H1 (cell line): Measurements from ENCODE around the gene TRIM56. TPM values are rescaled to one million over a fixed set of nuclear protein-coding genes. Genes with fewer than 3 reads are reported as not detected.

Experiments used
- CTCF ChIA-PET: fragments of 300-600 bp; sonication (Branson Sonifier 250); formaldehyde crosslinking; loops from one replicate; lab custom pipeline; 2021; ENCODE audit not compliant: partially characterized antibody; lab: Charles Lee
- POLR2A ChIA-PET: fragments of 300-600 bp; sonication (Branson Sonifier 250); formaldehyde crosslinking; loops from one replicate; lab custom pipeline; 2021; ENCODE audit warnings: inconsistent platforms; ENCODE audit not compliant: partially characterized antibody; lab: Charles Lee
- DNase-seq, 2 experiments: peaks; one replicate each; pipeline versions ENCODE4 v3.0.0 to v3.0.0-alpha.2; 2010 to 2022; ENCODE audit warnings: low spot score in 2 of 2, low read depth in 1 of 2, mixed read lengths in 1 of 2
- FAIRE-seq: peaks from 2 replicates; lab custom pipeline; 2011; peaks lifted over from hg19 to GRCh38; lab: Jason Lieb, UNC
- H2AFZ ChIP-seq: 2 replicates; pipeline ENCODE4 v1.8.1; 2012; ENCODE audit warnings: low read length, inconsistent platforms
- H2AK5ac ChIP-seq: 2 replicates; pipeline ENCODE4 v1.6.1; 2013; ENCODE audit warnings: low read depth, low read length
- H2BK120ac ChIP-seq: replicated peaks from 2 replicates; pipeline ENCODE3; 2013; ENCODE audit warnings: low read depth, low read length, inconsistent platforms
- H2BK12ac ChIP-seq: 2 replicates; pipeline ENCODE4 v1.6.1; 2013; ENCODE audit warnings: low read depth, low read length
- H2BK15ac ChIP-seq: 2 replicates; pipeline ENCODE4 v1.6.1; 2013; ENCODE audit warnings: low read length
- H2BK20ac ChIP-seq: 2 replicates; pipeline ENCODE4 v1.6.1; 2013; ENCODE audit warnings: low read length
- H2BK5ac ChIP-seq: 2 replicates; pipeline ENCODE4 v1.6.1; 2013; ENCODE audit warnings: low read depth, low read length
- H3K14ac ChIP-seq: 2 replicates; pipeline ENCODE4 v1.6.1; 2013; ENCODE audit warnings: inconsistent platforms; ENCODE audit not compliant: insufficient read length
- H3K18ac ChIP-seq: 2 replicates; pipeline ENCODE4 v1.6.1; 2013; ENCODE audit warnings: low read length; ENCODE audit errors: extremely low read depth
- H3K23ac ChIP-seq: 2 replicates; pipeline ENCODE4 v1.6.1; 2013; ENCODE audit warnings: inconsistent platforms; ENCODE audit not compliant: insufficient read length
- H3K23me2 ChIP-seq: 2 replicates; pipeline ENCODE4 v1.6.1; 2013; ENCODE audit warnings: low read depth, low read length
- H3K27ac ChIP-seq: 2 replicates; pipeline ENCODE4 v1.6.1; 2011; ENCODE audit warnings: low read depth, low read length, inconsistent platforms
- H3K27me3 ChIP-seq, 4 experiments: replicated peaks in 1 of 4; 1 replicate in 1 of 4; 2 replicates in 3 of 4; pipeline versions ENCODE4 v1.6.1 to v1.8.1; 2011 to 2013; ENCODE audit warnings: low read length in 3 of 4, mild to moderate bottlenecking in 3 of 4, inconsistent platforms in 2 of 4, mixed read lengths in 2 of 4, moderate library complexity in 1 of 4; ENCODE audit not compliant: control insufficient read depth in 3 of 4, insufficient read depth in 3 of 4; ENCODE audit errors: extremely low read depth in 1 of 4
- H3K36me3 ChIP-seq, 4 experiments: 2 replicates each; pipeline versions ENCODE4 v1.6.1 to v1.8.1; 2011 to 2013; ENCODE audit warnings: mild to moderate bottlenecking in 4 of 4, low read length in 3 of 4, moderate library complexity in 2 of 4, control low read depth in 1 of 4, inconsistent platforms in 1 of 4; ENCODE audit not compliant: insufficient read depth in 4 of 4, control insufficient read depth in 2 of 4
- H3K4ac ChIP-seq: replicated peaks from 2 replicates; pipeline ENCODE3; 2013; ENCODE audit warnings: low read length, low read depth, mixed read lengths, inconsistent platforms; ENCODE audit not compliant: insufficient read length
- H3K4me1 ChIP-seq, 4 experiments: replicated peaks in 1 of 4; 1 replicate in 1 of 4; 2 replicates in 3 of 4; pipeline versions ENCODE4 v1.6.1 to v1.8.1; 2011 to 2013; ENCODE audit warnings: low read length in 3 of 4, inconsistent platforms in 2 of 4, mixed read lengths in 1 of 4; ENCODE audit not compliant: insufficient read depth in 4 of 4, control insufficient read depth in 3 of 4
- H3K4me2 ChIP-seq, 2 experiments: 2 replicates each; pipeline versions ENCODE4 v1.6.1 to v1.8.1; 2011 to 2013; ENCODE audit warnings: low read depth in 2 of 2, low read length in 2 of 2, control low read depth in 1 of 2, inconsistent platforms in 1 of 2, mild to moderate bottlenecking in 1 of 2; ENCODE audit not compliant: insufficient read depth in 1 of 2
- H3K4me3 ChIP-seq, 4 experiments: fragments of 200-600, 300-600 bp in 1 of 4; sonication (generic), shearing (Covaris generic), sonication (Bioruptor Twin) in 1 of 4; 2 replicates each; pipeline versions ENCODE4 v1.5.1 to v1.8.1; 2011 to 2016; ENCODE audit warnings: low read length in 4 of 4, low read depth in 3 of 4, control low read depth in 2 of 4, inconsistent platforms in 2 of 4, mild to moderate bottlenecking in 2 of 4, mixed read lengths in 1 of 4, moderate library complexity in 1 of 4; ENCODE audit not compliant: insufficient read depth in 2 of 4; ENCODE audit errors: extremely low read depth in 1 of 4
- H3K56ac ChIP-seq: replicated peaks from 2 replicates; pipeline ENCODE3; 2013; ENCODE audit warnings: low read depth, mild to moderate bottlenecking, mixed read lengths, low read length, inconsistent platforms; ENCODE audit not compliant: insufficient read length
- H3K79me1 ChIP-seq: 2 replicates; pipeline ENCODE4 v1.6.1; 2013; ENCODE audit warnings: low read depth, low read length, control low read depth
- H3K79me2 ChIP-seq, 2 experiments: 2 replicates each; pipeline versions ENCODE4 v1.6.1 to v1.8.1; 2012 to 2013; ENCODE audit warnings: low read length in 2 of 2, mild to moderate bottlenecking in 2 of 2, inconsistent platforms in 1 of 2; ENCODE audit not compliant: insufficient read depth in 2 of 2, control insufficient read depth in 1 of 2
- H3K9ac ChIP-seq, 4 experiments: replicated peaks in 1 of 4; 1 replicate in 1 of 4; 2 replicates in 3 of 4; pipeline versions ENCODE4 v1.6.1 to v1.8.1; 2011 to 2013; ENCODE audit warnings: low read depth in 3 of 4, low read length in 3 of 4, control low read depth in 2 of 4, mild to moderate bottlenecking in 2 of 4, moderate library complexity in 2 of 4, inconsistent platforms in 1 of 4; ENCODE audit errors: extremely low read depth in 1 of 4
- H3K9me3 ChIP-seq, 2 experiments: 2 replicates each; pipeline versions ENCODE4 v1.6.1 to v1.8.1; 2012 to 2013; ENCODE audit warnings: mild to moderate bottlenecking in 2 of 2, moderate library complexity in 2 of 2, control low read depth in 1 of 2, inconsistent platforms in 1 of 2, low read depth in 1 of 2, low read length in 1 of 2, mixed read lengths in 1 of 2; ENCODE audit not compliant: insufficient read depth in 2 of 2
- H4K20me1 ChIP-seq, 2 experiments: replicated peaks in 1 of 2; 2 replicates each; pipeline versions ENCODE3 to v1.8.1; 2011 to 2013; ENCODE audit warnings: inconsistent platforms in 2 of 2, low read length in 2 of 2, mild to moderate bottlenecking in 1 of 2; ENCODE audit not compliant: insufficient read depth in 2 of 2, control insufficient read depth in 1 of 2
- H4K5ac ChIP-seq: 2 replicates; pipeline ENCODE4 v1.6.1; 2013; ENCODE audit warnings: low read length, low read depth, mixed read lengths, inconsistent platforms; ENCODE audit not compliant: insufficient read length
- H4K8ac ChIP-seq: 2 replicates; pipeline ENCODE4 v1.8.0; 2013; ENCODE audit warnings: mild to moderate bottlenecking, moderate library complexity, low read length, inconsistent platforms; ENCODE audit not compliant: insufficient read depth; ENCODE audit errors: extremely low read depth
- H4K91ac ChIP-seq: replicated peaks from 2 replicates; pipeline ENCODE3; 2013; ENCODE audit warnings: low read length, mixed read lengths, inconsistent platforms; ENCODE audit not compliant: insufficient read length
- ATF2 ChIP-seq: IDR thresholded peaks from 2 replicates; pipeline ENCODE4 v1.6.1; 2012; ENCODE audit warnings: low read length, inconsistent platforms
- CBX5 ChIP-seq: fragments of 300-800, 300-1000 bp; sonication (generic); IDR thresholded peaks from 2 replicates; pipeline ENCODE4 v1.7.1; 2016; ENCODE audit warnings: antibody characterized with exemption, low read length, low read depth
- CHD1 ChIP-seq: IDR thresholded peaks from 2 replicates; pipeline ENCODE4 v1.6.1; 2012; ENCODE audit warnings: low read depth, low read length, improper control_type of control experiment
- CREB1 ChIP-seq: IDR thresholded peaks from 2 replicates; pipeline ENCODE4 v1.6.1; 2012; ENCODE audit warnings: inconsistent platforms
- FOSL1 ChIP-seq: IDR thresholded peaks from 2 replicates; pipeline ENCODE4 v1.6.1; 2011; ENCODE audit warnings: mild to moderate bottlenecking, low read depth, low read length, moderate library complexity; ENCODE audit not compliant: insufficient read depth
- HDAC6 ChIP-seq: IDR thresholded peaks from one replicate; pipeline ENCODE4 v1.7.1; 2012; ENCODE audit warnings: low read depth, mild to moderate bottlenecking, inconsistent platforms, low read length, moderate library complexity
- PHF8 ChIP-seq: fragments of 200-600 bp; sonication (generic); conservative IDR thresholded peaks from 2 replicates; pipeline ENCODE4 v1.7.1; 2012; ENCODE audit warnings: low read depth, mild to moderate bottlenecking, inconsistent platforms, low read length, moderate library complexity
- RNF2 ChIP-seq: fragments of 200-900, 300-1000 bp; sonication (generic); IDR thresholded peaks from 2 replicates; pipeline ENCODE4 v1.7.1; 2016; ENCODE audit warnings: borderline replicate concordance, low read depth, mild to moderate bottlenecking, antibody characterized with exemption, low read length; ENCODE audit not compliant: poor library complexity, severe bottlenecking; ENCODE audit errors: missing control alignments
- SIN3A ChIP-seq, 2 experiments: IDR thresholded peaks in 1 of 2; conservative IDR thresholded peaks in 1 of 2; 2 replicates each; pipeline ENCODE4 v1.6.1; 2011 to 2012; ENCODE audit warnings: low read length in 2 of 2, improper control_type of control experiment in 1 of 2, low read depth in 1 of 2, mild to moderate bottlenecking in 1 of 2
- SUZ12 ChIP-seq: fragments of 200-600 bp; sonication (generic); IDR thresholded peaks from 2 replicates; pipeline ENCODE4 v1.6.1; 2012; ENCODE audit warnings: mild to moderate bottlenecking, inconsistent platforms, low read length, moderate library complexity, mixed read lengths
- TCF12 ChIP-seq: IDR thresholded peaks from 2 replicates; pipeline ENCODE4 v1.6.1; 2011; ENCODE audit warnings: low read depth, mild to moderate bottlenecking, low read length
- ZNF274 ChIP-seq: IDR thresholded peaks from 2 replicates; pipeline ENCODE4 v1.7.0; 2012; ENCODE audit warnings: low read length, borderline replicate concordance; ENCODE audit errors: extremely low read depth
- WGBS, 2 experiments: shearing (Covaris generic) in 1 of 2; methylation state at CpG; one replicate each; pipeline versions ENCODE4 v1.1.6 to v1.1.7; 2013 to 2015; ENCODE audit warnings: low lambda C conversion rate in 2 of 2, mixed read lengths in 2 of 2, inconsistent platforms in 1 of 2, low coverage in 1 of 2, missing lambda C conversion rate in 1 of 2; ENCODE audit not compliant: insufficient replicate concordance in 2 of 2, insufficient coverage in 1 of 2, insufficient read length in 1 of 2; ENCODE audit errors: extremely low coverage in 1 of 2, missing lambda C conversion rate in 1 of 2; 5-methylcytosine and 5-hydroxymethylcytosine counted together
- polyA plus RNA-seq, 7 experiments: library from polyadenylated mRNA; depleted of rRNA in 3 of 7; stranded (reverse) in 5 of 7; unstranded in 2 of 7; fragments of >200 nt in 5 of 7; fragments of 200-250 nt in 2 of 7; gene quantifications; 1 replicate in 5 of 7; 2 replicates in 1 of 7; 4 replicates in 1 of 7; pipeline versions ENCODE4 v1.2.1 to v1.2.3, GENCODE V29; 2011 to 2013; ENCODE audit warnings: missing spikeins in 2 of 7, mixed read lengths in 2 of 7
- total RNA-seq: library from RNA; stranded (reverse); fragmentation: NEBNext Ultra II Directional; extraction: Animal tissue kit (Norgen Biotek cat#: 25700); gene quantifications from 2 replicates; pipeline ENCODE4 v1.2.1, GENCODE V29; 2021

Gene TRIM56
- total and polyA plus RNA-seq, 2 of the 8 experiments (the other 6 are each of a cell fraction or from before 2014, with no cell fraction given): 2.0 to 17.5 TPM

GRCh38 chr7:101068401-101068800, 16.9 kb upstream of the TRIM56 start:
- H3K9ac ChIP-seq: no peak overlapping the region
- no peaks in the 10 kb centered on the region for H3K79me2 ChIP-seq
- H3K4me3 ChIP-seq: no peak overlapping the region
- no peaks in the 10 kb centered on the region for H3K23me2 ChIP-seq
- no peak overlapping the region for H4K8ac ChIP-seq
- H4K5ac ChIP-seq: no peak overlapping the region
- H3K79me1 ChIP-seq: no peaks in the 10 kb centered on the region
- no peak overlapping the region for H2BK15ac ChIP-seq
- WGBS, 2 experiments: 75% methylated on average over 10 of the region's 10 CpGs; no CpG with 5 or more reads in 1 of the 2 experiments
- no peaks in the 10 kb centered on the region for H3K9me3 ChIP-seq
- H3K18ac ChIP-seq: no peak overlapping the region
- H2BK5ac ChIP-seq: no peak overlapping the region
- no peak overlapping the region for H3K4me2 ChIP-seq
- H3K14ac ChIP-seq: no peak overlapping the region
- no peak overlapping the region; the same call in 1 of the 2 replicates for H2AFZ ChIP-seq
- no peaks in the 10 kb centered on the region for H3K27me3 ChIP-seq
- H3K27ac ChIP-seq: no peak overlapping the region
- H4K20me1 ChIP-seq: no peaks in the 10 kb centered on the region
- ChIA-PET POLR2A (no interaction called here), CTCF (interaction anchor here (1.2 to 2.7 kb wide), 4 partner anchors 10 to 174 kb away, joined by 3 to 15 read pairs (median 10); no protein-coding TSS in a partner anchor)
- H3K36me3 ChIP-seq: no peaks in the 10 kb centered on the region
- 0 out of 2 replicates have a peak overlapping the region, but pooled peaks have one; percentile 39 for H2BK12ac ChIP-seq
- no peak overlapping the region for H3K23ac ChIP-seq
- H4K91ac ChIP-seq: no peak overlapping the region
- H2BK20ac ChIP-seq: no peak overlapping the region
- H3K4ac ChIP-seq: no peak overlapping the region
- H2AK5ac ChIP-seq: no peak overlapping the region
- peaks cover 0 to 11% (median 8%) of the 10 kb centered on the region in 4 experiments; a peak in 5 of 7 replicates for H3K4me1 ChIP-seq
- no peak for FAIRE-seq
- H2BK120ac ChIP-seq: no peak overlapping the region
- no peak overlapping the region for H3K56ac ChIP-seq
- DNase-seq: no peak
- TF ChIP-seq SUZ12: no peak
- no peak for TF ChIP-seq ZNF274
- TF ChIP-seq CBX5: no peak
- no peak for TF ChIP-seq CHD1
- no peak for TF ChIP-seq FOSL1
- no peak for TF ChIP-seq CREB1
- TF ChIP-seq TCF12: no peak
- no peak for TF ChIP-seq HDAC6
- TF ChIP-seq PHF8: no peak
- no peak for TF ChIP-seq ATF2
- no peak for TF ChIP-seq RNF2
- TF ChIP-seq SIN3A (conservative IDR thresholded peaks at IDR 0.05 in 1 of 2, IDR thresholded peaks at IDR 0.05 in 1 of 2; ENCODE audit: low read depth in 1 of 2, low read length in 2 of 2): no peak
